GM21515 (cell line): ENCODE data around the gene EVI2B.
"Not testable (repeated sequence)": the region's sequence is repeated elsewhere in the genome, so short reads cannot be mapped to it uniquely, and the experiment has no call there.

Experiments
- ATAC-seq: cut with Tn5 transposase; IDR thresholded peaks from one replicate; pipeline ENCODE4 v1.9.1; 2021; ENCODE audit not compliant: unreplicated experiment

The EVI2B gene

DNA sequence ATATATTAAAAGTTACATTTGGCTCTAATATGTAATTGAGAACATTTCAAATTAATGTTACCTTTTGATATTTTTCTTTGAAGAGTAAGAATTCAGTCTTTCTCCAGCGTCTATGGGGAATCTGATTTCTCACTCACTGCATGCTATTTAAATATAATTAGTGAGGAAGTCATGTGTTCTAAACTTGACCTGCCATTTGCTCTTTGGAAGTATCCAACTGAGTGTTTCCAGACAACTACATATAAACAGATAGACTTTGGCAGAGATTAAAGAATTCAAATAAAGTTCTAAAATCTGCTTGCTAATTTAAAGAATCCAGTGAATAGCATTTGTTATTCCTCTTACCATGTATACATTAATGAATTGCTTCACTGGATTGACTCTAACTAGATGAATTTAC is 40.3 kb downstream of the EVI2B start:
- ATAC-seq, result no peak

DNA sequence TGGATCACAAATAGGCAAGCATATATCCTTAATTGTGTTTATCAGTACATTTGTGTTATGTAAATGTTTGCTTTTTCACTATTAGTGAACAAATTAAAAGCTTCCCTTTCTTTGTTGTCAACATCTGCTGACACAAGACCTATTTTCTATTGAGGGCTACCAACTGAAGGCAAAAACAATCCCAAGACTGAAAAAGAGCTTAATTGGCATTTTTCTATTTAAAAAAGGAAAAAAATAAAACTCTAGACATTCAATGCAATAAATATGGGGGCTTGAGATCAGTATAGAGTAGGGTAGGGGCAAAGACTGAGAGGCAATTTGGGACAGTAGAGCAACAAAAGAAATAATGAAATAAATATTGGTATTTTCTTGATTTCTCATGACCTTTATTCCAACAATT is 41.1 kb downstream of the EVI2B start:
- no peak for ATAC-seq

DNA sequence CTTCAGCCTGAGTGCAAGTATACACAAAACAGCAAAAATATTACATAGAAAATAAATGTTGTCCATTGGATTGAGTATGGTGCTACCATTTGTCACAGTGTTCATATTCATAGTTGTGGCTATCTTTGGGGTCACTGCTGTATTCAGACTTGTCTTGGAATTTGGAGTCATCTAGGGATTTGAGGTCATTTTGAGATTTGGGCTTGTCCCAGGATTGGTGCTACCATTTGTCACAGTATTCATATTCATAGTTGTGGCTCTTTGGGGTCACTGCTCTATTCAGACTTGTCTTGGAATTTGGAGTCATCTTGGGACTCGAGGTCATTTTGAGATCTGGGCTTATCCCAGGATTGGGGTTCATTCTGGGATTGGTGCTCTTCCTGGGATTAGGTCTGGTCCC is 41.6 kb downstream of the EVI2B start:
- no peak for ATAC-seq

DNA sequence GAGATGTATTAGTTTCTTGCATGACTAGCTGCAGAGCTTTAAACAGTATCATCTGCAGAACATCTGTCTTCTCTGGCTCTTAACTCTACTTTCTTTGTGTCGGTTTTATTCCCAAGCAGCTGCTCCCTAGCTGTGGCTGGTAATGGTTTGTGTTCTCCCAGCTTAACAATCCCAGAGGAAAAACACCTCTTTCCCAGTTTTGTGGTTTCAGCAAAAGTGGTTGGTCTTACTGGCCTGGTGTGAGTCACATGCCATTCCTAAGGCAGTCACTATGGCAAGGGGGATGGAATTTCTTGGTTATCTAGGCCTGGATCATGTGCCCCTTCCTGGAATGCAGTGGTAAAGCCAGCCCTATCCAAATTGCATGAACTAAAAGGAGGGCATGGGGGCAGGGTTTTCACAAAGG is 44.3 kb downstream of the EVI2B start:
- no peak for ATAC-seq

DNA sequence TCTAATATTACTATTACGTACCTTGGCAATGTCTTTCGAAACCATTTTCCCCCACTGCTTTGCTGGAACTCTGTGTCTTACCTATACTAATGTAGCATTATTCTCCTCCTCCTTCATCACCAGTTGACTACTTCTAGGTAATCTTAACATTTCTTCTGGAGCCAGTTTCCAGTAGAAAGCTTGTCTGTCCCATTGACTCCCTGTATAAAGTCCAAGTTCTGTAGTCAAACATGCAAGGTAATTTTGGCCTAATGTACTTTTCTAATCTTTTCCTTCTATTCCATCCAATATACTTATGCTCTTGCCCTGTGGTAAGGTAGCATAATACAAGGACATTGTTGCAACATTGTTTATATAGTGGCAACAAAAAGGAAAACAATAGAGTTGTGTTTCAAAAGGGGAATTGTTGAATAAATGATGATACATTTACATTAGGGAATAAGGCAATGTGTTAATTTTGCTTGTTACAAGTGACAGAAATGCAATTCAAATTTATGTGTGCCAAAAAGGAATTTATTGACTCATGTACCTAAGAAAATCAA is 44.7 kb downstream of the EVI2B start:
- ATAC-seq, result no peak

DNA sequence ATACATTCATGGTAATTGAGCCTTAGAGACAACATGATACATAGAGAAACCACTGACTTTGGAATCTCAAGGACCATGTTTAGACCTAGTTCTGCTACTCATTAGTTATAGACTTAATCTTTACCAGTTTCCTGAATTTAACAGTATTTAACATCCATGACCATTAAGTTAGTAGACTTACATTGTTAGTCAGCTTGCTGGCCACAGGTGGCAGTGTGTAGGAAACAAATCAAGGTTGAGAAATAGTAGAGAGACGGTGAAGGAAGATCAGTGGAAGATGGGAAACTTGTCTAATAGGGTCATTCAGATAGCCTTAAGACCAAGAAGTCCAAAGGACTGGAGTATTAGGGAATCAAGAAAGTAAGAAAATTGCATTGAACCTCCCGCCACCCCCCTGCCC is 47.8 kb downstream of the EVI2B start:
- no peak for ATAC-seq

DNA sequence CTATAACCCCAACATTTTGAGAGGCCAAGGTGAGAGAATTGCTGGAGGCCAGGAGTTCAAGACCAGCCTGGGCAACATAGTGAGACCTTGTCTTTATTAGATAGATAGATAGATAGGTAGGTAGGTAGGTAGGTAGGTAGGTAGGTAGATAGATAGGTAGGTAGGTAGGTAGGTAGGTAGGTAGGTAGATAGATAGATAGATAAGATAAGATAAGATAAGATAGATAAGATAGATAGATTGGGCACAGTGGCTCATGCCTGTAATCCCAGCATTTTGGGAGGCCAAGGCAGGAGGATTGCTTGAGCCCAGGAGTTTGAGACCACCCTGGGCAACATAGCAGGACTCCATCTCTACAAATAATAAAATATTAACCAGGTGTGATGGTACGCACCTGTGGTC is 50.9 kb downstream of the EVI2B start:
- ATAC-seq, result not testable (repeated sequence)

DNA sequence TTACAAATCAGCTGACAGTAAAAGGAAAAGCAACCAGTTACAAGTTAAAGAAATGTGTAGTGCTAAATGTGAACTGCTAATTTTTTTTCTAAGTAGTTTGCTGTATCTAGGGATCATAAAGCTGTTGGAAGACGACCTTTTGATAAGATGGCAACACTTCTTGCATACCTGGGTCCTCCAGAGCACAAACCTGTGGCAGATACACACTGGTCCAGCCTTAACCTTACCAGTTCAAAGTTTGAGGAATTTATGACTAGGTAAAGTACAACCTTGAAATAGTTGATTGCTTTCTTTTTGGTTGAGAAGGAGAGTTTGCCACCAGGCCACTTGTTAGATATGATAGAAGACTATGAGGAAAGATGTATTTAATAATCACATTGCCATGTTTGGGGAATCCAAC is 52.3 kb downstream of the EVI2B start:
- ATAC-seq, result no peak

DNA sequence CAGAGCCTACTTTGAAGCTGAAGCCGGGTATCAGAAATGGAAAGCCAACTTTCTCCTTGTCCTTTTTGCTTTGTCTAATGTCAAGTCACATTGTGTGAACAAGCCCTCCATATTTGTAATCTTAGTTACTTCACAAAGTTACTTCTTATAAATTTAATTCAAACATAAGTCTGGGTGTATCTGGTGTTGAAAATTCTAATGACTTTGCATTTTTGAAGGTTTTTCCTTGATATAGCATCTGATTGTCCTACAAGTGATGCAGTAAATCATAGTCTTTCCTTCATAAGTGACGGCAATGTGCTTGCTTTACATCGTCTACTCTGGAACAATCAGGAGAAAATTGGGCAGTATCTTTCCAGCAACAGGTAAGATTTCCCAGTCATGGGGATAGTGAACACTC is 53.7 kb downstream of the EVI2B start:
- no peak for ATAC-seq

DNA sequence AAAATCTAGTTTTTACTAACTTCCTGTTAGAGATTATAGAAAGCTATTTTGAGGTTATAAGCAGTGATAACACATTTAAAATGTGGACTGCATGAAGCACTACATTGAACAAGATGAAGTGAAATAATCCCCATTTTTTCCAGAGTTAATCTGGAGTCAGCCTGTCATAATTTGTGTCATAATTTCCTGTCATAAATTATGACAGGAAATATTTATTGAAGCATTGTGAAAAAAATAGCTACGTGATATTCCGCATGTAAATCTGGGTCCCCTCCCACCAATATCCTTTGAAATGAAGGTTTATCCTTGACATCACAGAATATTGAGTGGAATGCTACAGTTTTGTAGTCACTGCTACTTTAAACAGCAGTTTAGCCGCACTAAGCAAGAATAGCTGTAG is 56.9 kb downstream of the EVI2B start:
- ATAC-seq, result no peak

DNA sequence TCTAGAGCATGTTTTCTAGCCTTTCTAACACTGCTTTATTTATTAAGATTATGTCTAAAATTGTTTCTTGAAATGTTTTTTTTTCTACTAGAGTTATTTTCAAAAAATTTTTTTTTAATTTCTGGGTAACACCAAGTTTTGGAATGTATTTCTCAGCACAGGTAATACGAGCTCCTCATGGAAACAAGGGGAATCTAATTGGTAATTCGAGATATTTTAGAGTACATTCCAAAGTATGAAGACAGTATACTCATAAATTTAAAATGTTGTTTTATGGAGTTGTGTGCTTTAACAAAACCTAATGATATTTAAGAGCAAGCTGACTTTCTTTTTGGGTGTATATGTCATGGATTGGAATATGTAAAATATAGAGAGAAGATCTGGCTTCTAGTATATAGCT is 59.2 kb downstream of the EVI2B start:
- ATAC-seq, result no peak
